ENCODE data around the gene MPDZ.
"Not testable (repeated sequence)": the region's sequence is repeated elsewhere in the genome, so short reads cannot be mapped to it uniquely, and the experiment has no call there.

The MPDZ gene

DNA sequence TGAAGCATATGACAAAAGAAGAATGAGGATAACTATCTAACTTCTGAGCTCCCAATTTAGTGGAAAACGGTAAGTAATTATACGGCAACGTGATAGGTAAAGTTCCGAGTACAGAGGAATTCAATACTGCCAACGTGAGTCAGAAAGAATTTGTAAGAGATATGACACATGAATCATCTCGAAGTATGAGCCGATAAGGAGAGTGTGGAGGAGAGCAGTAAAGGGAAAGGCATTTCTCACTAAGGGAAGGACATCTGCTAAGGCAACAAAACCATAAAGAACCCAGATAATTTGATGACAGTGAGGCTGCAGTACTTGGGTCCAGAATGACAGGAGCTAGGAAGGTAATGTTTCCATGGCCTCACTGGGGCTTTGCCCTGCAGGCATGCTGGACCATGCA, 11.0 kb downstream of the MPDZ start:
- in situ Hi-C loops (cut with MboI; ENCODE audit: low sequenced_read_pairs): no loop called here

GRCh38 chr9:13267743-13268142, 11.7 kb downstream of the MPDZ start:
- in situ Hi-C loops (cut with MboI; ENCODE audit: low sequenced_read_pairs): no loop called here

DNA sequence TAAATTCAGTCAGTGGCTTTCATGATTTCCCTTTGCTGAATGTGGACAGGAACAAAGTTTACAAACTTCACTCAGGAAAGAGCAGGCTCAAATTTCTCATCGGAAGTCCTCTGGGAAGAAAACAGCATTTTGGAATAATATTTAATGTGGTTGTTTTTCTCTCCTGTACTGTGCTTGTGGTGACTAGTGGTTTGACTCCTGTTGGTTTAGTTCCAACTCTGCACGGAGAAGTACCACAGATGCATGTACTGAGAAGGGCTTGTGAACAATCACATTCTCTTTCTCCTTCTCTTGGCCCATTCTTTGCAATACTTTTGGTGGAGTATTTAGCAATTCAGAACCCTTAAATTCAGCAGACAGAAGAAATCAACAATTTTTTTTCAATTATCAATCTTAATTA, 13.3 kb downstream of the MPDZ start:
- in situ Hi-C loops (cut with MboI; ENCODE audit: low sequenced_read_pairs): no loop called here

GRCh38 chr9:13264788-13265187, 14.7 kb downstream of the MPDZ start:
- in situ Hi-C loops (cut with MboI; ENCODE audit: low sequenced_read_pairs): no loop called here

- in situ Hi-C loops (cut with MboI; ENCODE audit: low sequenced_read_pairs): no loop called here
Observed at GRCh38 chr9:13263511-13263910, 16.0 kb downstream of the MPDZ start.

DNA sequence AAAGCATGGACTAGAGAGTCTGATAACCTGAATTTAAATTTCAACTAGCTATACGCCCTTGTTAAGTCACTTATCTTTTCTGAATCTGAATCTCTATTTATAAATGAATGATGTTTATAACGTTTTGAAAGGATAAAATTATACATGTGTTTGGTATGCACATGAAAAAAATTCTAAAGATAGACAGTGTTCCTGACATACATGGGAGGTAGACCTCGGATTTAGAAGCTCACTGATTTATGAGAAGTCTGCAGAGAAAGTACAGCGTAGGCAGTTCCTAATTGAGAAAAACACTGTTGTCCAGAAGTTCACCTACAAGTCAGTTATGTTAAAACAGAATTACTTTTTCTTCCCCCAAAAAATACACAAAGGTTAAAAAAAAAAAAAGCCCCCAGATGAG, 26.6 kb downstream of the MPDZ start:
- in situ Hi-C loops (cut with MboI; ENCODE audit: low sequenced_read_pairs): no loop called here

DNA sequence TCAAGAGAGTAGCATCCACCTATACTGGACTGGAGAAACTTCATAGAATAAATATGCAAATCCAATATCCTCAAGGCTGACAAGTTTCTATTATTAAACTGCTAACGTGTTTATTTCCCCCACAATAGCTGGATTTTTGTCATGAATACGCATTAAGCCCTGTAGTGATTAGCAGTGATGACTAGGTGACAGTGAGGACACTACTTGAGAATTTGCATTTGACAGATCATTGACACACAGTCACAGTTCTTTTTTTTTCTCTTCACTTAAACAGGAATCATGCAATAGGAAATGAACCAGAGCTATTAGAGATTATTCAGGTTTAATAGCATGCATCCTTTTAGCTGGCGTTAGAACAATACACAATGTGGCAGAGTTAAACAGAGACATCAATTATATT, 35.3 kb downstream of the MPDZ start:
- in situ Hi-C loops (cut with MboI; ENCODE audit: low sequenced_read_pairs): no loop called here

- in situ Hi-C loops (cut with MboI; ENCODE audit: low sequenced_read_pairs): no loop called here
Observed at GRCh38 chr9:13241283-13241682, 38.2 kb downstream of the MPDZ start.

DNA sequence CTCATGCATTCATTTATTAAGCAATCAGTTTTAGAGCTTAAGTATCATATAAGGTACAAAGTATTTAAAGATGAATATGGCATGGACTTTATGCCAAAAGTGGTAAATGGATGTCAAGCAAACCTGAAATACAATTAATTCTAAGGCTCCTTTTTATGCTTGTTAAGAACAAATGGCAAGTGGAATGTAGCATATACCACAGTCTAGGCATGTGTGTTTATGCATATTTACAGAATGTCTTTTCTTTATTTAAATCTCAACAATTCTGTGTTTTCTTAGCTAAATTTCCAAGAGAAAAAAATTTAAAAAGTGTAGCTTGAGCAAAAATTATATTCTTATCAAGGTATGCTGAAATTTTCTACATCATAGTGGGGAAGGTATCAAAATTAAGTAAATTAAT, 39.8 kb downstream of the MPDZ start:
- in situ Hi-C loops (cut with MboI; ENCODE audit: low sequenced_read_pairs): no loop called here

- in situ Hi-C loops (cut with MboI; ENCODE audit: low sequenced_read_pairs): no loop called here
Observed at GRCh38 chr9:13239208-13239607, 40.3 kb downstream of the MPDZ start.

DNA sequence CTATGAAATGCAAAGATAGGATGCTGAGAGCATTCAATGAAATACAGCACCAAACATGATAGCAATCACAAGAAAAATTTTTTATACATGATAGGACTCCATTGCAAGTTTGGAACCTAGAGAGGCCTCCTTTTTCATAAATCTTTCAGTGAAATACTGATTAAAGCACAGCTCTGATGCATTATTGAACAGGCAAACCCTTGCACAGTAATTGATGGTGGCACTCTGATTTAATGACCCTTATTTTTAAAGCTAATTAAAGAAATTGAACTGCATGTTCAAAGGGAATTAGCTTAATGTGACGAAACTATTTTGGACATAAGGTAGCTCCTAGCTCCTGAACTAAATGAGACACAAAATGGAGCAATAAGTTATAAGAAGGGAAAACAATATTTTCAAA, 44.6 kb downstream of the MPDZ start:
- in situ Hi-C loops (cut with MboI; ENCODE audit: low sequenced_read_pairs): no loop called here

DNA sequence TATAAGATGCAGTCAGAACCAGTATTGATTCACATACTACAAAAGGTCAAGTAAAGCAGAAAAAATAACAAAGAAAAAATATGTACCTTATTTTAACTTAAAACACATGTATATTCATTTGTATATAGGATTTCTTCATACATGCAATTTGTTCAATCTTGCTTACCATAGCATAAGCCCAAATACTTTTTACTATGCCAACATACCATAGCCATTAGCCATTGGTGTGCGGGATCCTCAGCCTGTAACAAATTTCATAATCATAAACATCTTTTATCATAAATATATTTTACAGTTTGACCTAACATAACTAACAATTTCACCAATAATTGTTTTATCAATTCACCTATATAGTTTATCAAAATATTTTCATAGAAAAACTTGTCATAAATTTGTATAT, 51.1 kb downstream of the MPDZ start:
- in situ Hi-C loops (cut with MboI; ENCODE audit: low sequenced_read_pairs): no loop called here

- in situ Hi-C loops (cut with MboI; ENCODE audit: low sequenced_read_pairs): no loop called here
Observed at GRCh38 chr9:13224366-13224765, 55.1 kb downstream of the MPDZ start.

DNA sequence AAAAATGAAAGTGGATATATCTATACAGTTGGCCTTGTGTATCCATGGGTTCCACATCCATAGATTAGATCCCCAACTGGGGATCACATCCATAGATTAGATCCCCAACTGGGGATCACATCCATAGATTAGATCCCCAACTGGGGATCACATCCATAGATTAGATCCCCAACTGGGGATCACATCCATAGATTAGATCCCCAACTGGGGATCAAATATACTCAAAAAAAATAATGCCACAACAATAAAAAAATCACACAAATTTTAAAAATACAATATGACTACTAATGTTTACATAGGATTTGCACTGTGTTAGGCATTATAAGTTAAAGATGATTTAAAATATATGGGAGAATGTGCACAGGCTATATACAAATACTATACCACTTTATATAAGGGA, 56.8 kb downstream of the MPDZ start:
- in situ Hi-C loops (cut with MboI; ENCODE audit: low sequenced_read_pairs): not testable (repeated sequence)

DNA sequence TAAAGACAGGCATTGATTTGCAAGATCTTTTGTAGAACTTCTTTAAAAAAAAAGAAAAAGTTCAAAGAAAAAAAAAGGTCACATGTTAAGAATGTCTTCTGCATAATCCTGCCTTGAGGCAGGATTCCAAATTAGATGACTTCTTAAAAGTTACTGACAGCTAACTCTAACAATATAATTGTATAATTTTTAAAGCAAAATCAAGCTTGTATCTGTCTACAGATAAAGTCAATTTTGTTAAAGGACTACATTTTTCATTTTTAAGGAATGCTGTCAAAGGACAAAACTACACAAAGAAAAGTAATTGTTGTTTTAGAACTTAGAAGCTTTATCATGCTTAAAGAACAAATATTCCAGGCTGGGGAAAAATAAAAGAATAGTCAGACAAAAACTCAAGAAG, 57.8 kb downstream of the MPDZ start:
- in situ Hi-C loops (cut with MboI; ENCODE audit: low sequenced_read_pairs): no loop called here

- in situ Hi-C loops (cut with MboI; ENCODE audit: low sequenced_read_pairs): no loop called here
Observed at GRCh38 chr9:13220837-13221236, 58.7 kb downstream of the MPDZ start.

DNA sequence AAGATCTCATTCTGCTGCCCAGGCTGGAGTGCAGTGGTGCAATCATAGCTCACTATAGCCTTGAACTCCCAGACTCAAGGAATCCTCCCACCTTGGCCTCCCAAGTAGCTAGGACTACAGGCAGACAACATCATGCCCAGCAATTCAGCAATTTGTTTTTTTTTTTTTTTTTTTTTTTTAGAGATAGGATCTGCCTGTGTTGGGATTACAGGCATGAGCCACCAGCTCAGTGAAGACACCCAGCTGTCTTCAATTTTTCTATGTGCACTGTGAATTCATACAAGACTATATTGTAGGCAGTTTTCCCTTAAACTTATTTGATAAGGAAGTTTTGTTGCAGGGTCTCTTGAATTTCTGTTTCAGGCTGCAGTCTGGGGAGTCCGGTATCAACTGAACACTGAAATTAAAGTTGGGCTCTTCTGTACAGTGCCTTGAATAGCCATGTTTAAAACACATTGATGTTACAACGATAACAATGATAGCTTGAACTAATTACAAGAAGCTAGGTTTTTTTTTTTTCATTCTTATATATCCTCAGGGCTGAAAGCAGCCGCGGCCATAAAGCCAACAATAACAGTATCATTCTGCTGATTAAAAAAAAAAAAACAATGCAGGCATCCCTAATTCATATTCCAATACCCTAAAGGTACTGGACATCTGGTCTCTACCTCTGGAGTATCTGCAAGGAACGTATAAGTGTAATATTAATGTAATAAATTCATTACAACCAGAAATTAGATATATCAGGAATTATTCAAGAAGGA, 63.5 kb downstream of the MPDZ start:
- in situ Hi-C loops (cut with MboI; ENCODE audit: low sequenced_read_pairs): no loop called here

GRCh38 chr9:13213998-13214397, 65.5 kb downstream of the MPDZ start:
- in situ Hi-C loops (cut with MboI; ENCODE audit: low sequenced_read_pairs): no loop called here

DNA sequence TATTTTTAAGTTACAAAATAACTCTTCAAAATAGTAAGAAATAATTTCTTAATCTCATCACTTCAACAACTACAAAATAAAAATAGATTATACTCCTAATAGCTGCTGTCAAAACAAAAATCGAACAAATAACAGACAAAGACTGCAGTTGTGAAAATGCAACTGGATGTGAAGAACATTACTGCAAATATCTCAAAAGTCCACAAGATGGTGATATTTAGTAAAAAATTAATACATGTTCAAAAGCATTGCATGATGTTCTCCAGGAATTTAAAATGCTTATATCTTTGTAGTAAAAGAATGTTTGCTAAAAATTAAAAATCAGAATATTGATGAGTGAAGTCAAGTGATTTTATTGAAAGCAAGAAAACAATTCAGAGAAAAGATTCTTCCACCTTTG, 66.2 kb downstream of the MPDZ start:
- in situ Hi-C loops (cut with MboI; ENCODE audit: low sequenced_read_pairs): no loop called here

DNA sequence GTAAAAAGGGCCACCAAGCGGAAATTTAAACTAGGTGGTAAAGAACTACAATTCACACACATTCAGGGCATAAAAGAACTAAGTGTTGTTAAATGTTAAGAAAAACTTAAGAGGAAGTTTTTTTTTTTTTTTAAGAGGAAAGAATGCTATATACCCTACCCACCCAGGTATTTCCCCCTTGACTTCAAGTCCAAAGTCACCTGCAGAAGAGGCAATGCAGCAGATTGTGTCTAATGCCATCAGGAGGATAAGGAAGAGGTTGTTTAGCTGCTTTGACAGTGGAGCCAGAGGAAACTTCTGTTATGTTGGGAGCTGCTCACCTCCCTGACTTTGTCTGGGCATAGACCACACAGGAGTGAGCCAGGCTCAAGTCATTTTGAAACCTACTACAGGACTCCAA, 69.2 kb downstream of the MPDZ start:
- in situ Hi-C loops (cut with MboI; ENCODE audit: low sequenced_read_pairs): no loop called here

GRCh38 chr9:13209498-13209897, 70.0 kb downstream of the MPDZ start:
- in situ Hi-C loops (cut with MboI; ENCODE audit: low sequenced_read_pairs): no loop called here

DNA sequence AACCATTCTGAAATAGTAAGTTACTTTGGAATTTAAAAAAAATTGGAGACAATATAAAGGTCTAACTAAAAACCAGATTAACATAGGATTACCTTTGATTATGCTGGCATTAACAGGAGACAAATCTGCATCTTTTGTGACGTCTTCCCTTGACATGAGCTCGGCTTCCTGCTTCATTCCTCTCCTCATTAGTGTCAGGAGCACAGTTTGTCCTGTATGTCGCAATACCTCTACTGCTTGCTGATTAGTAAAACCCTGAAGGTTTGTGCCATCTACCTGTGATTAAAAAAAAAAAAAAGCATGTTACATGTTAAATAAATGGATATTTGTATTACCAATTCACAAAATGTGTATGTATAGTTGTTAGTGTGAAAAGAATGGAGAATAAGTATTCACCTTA, 73.7 kb downstream of the MPDZ start:
- in situ Hi-C loops (cut with MboI; ENCODE audit: low sequenced_read_pairs): no loop called here

GRCh38 chr9:13190040-13190439, 89.5 kb downstream of the MPDZ start:
- in situ Hi-C loops (cut with MboI; ENCODE audit: low sequenced_read_pairs): no loop called here

All from HL-60/S4 treated with phorbol 12-myristate 13-acetate at 8.2 ng/mL for 4 days and 3 days (cell line).